Body of pancreas (tissue), 4 donors: ENCODE data around the gene SYNE2.

Source experiments
- CTCF ChIP-seq, 7 experiments: fragments of 450-650 bp in 4 of 7; fragments of 200-600 bp in 3 of 7; sonication (generic) in 3 of 7; IDR thresholded peaks; one replicate each; pipeline ENCODE4 v1.5.1; 2016 to 2019; ENCODE audit warnings: antibody characterized with exemption in 7 of 7
- POLR2A ChIP-seq, 3 donors: fragments of 450-650 bp; IDR thresholded peaks; one replicate each; pipeline ENCODE4 v1.6.1; 2016; ENCODE audit warnings: antibody characterized with exemption in 3 of 3, mild to moderate bottlenecking in 2 of 3

- TF ChIP-seq CTCF (IDR thresholded peaks at IDR 0.05) (no peak), POLR2A (IDR thresholded peaks at IDR 0.05) (no peak)
These were observed 129.4 kb downstream of the SYNE2 start for GRCh38 chr14:63982156-63982555.
